GM18499 (cell line): ENCODE data around the gene COL17A1.

Source experiments
- ATAC-seq: cut with Tn5 transposase; IDR thresholded peaks from one replicate; pipeline ENCODE4 v1.9.1; 2021; ENCODE audit warnings: moderate number of reproducible peaks; ENCODE audit not compliant: insufficient read depth, unreplicated experiment

Gene COL17A1

GRCh38 chr10:104002911-104003310 is 82.8 kb downstream of the COL17A1 start:
- ATAC-seq: no peak

DNA sequence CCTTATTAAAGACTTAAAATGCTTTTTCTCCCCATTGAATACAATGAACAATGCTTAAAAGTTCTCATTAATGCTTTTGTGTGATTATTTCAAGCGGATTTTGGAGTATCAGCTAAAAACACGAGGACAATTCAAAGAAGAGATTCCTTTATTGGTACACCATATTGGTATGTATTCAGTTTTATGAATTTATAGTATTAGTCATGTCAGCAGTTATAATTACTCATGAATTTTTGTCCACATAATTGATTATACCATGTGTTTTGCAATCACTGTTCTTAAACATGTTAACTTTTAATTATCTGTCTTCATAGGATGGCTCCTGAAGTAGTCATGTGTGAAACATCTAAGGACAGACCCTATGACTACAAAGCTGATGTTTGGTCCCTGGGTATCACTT is 86.9 kb downstream of the COL17A1 start:
- no peak for ATAC-seq

DNA sequence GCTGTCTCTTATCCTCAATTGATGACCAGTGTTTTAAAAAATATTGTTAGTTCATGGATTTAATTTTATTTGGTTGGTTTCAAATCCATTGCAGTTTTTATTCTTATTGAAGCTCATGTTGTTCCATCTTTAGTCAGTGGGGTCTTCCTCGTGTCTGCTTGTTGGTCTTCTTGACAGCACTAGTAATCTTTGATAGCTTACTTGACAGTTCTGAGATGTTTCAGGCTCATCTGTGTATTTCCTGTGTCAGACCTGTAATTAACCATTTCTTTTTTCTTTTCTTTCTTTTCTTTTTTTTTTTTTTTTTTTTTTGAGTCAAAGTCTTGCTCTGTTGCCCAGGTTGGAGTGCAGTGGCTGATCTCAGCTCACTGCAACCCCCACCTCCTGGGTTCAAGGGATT is 90.5 kb downstream of the COL17A1 start:
- ATAC-seq: no peak

GRCh38 chr10:103991393-103992128 is 94.1 kb downstream of the COL17A1 start:
- ATAC-seq: no peak

GRCh38 chr10:103990531-103990930 is 95.1 kb downstream of the COL17A1 start:
- ATAC-seq: no peak

- ATAC-seq: no peak
Observed at GRCh38 chr10:103990121-103990520, 95.6 kb downstream of the COL17A1 start.

DNA sequence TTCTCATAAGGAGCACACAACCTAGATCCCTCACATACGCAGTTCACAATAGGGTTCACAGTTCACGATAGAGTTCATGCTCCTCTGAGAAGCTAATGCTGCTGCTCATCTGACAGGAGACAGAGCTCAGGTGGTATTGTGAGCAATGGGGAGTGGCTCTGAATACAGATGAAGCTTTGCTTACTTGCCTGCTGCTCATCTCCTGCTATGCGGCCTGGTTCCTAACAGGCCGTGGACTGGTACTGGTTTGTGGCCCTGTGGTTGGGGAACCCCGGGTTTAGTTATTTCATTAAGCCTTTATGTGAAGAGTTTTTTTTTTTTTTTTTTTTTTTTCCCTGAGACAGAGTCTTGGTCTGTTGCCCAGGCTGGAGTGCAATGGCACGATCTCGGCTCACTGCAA is 99.3 kb downstream of the COL17A1 start:
- no peak for ATAC-seq

DNA sequence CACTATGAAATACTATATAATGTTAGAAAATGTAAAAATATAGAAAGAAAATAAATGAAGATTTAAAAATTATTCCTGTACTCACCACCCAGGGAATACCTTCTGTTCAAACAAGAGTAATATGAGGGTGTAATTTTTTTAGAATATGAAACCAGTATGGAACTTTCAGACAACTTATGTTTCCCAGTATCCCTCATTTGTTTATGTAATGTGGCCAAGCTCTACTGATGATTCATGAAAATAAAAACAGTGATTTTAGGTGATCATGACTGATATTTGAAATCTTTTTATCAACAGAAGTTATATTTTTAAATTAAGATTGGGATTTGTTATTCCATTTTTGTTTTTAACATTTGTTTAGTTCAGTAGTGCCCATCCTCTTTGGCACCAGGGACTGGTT is 100.0 kb downstream of the COL17A1 start:
- no peak for ATAC-seq

GRCh38 chr10:103983367-103983911 is 102.2 kb downstream of the COL17A1 start:
- peak; percentile 86 for ATAC-seq

DNA sequence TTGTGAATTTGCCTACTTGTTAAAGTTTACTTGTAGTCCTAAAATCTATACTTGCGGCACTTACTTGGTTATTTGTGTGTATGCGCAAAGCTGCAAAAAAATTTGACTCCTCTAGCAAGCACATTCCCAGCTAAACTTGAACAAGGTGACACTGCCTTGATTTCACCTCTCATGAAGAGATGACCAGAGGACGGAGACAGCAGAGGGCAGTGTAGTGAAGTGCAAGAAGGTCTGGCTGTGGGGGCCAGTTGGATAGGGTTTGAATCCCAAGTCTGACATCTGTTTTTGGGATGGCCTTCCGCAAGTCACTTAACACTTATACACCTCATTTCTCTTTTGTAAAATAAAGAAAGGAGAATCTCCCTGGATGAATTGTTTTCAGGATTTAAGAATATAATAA is 103.0 kb downstream of the COL17A1 start:
- ATAC-seq: no peak
